HFFc6 (cell line): ENCODE measurements around the gene OR8G1. TPM values are rescaled to one million over a fixed set of nuclear protein-coding genes. Genes with fewer than 3 reads are reported as not detected.

ENCODE experiments used
- DNase-seq: peaks from one replicate; pipeline ENCODE4 v3.0.0-alpha.2; 2018
- H3K27ac Mint-ChIP-seq: 2 replicates; pipeline ENCODE4 v1.8.0; 2020; ENCODE audit warnings: mild to moderate bottlenecking, mixed read lengths
- H3K27me3 Mint-ChIP-seq: 2 replicates; pipeline ENCODE4 v1.8.0; 2021; ENCODE audit warnings: mild to moderate bottlenecking, moderate library complexity, mixed read lengths; ENCODE audit not compliant: insufficient read depth
- H3K36me3 Mint-ChIP-seq: 2 replicates; pipeline ENCODE4 v1.8.0; 2021; ENCODE audit warnings: low read depth, mixed read lengths
- H3K4me1 Mint-ChIP-seq: 2 replicates; pipeline ENCODE4 v1.8.0; 2020; ENCODE audit warnings: low read depth, mixed read lengths
- H3K4me3 Mint-ChIP-seq: 2 replicates; pipeline ENCODE4 v1.8.0; 2020; ENCODE audit warnings: mild to moderate bottlenecking, moderate library complexity, mixed read lengths
- H3K9me3 Mint-ChIP-seq: 2 replicates; pipeline ENCODE4 v1.8.0; 2020; ENCODE audit warnings: mild to moderate bottlenecking, mixed read lengths
- total RNA-seq, 6 experiments: library from RNA; stranded (reverse); fragmentation: NEBNext Ultra II Directional; extraction: Animal tissue kit (Norgen Biotek cat#: 25700); gene quantifications; 2 replicates in 1 of 6; 3 replicates in 5 of 6; pipeline ENCODE4 v1.2.3, GENCODE V29; 2021
- TF ChIP-seq, protein P1 (sequence below): fragments of 200-600 bp; sonication (generic); IDR thresholded peaks from 2 replicates; pipeline ENCODE4 v1.5.0; 2021; ENCODE audit warnings: antibody characterized with exemption, mild to moderate bottlenecking

OR8G1 gene
- total RNA-seq, 6 experiments from 2014 or later, result not detected

- H3K4me3 Mint-ChIP-seq, result no peak overlapping the region
- DNase-seq, result no peak
- H3K36me3 Mint-ChIP-seq, result no peaks in the 10 kb centered on the region
- no peaks in the 10 kb centered on the region for H3K27me3 Mint-ChIP-seq
- H3K27ac Mint-ChIP-seq, result no peak overlapping the region
- TF ChIP-seq, protein P1, sequence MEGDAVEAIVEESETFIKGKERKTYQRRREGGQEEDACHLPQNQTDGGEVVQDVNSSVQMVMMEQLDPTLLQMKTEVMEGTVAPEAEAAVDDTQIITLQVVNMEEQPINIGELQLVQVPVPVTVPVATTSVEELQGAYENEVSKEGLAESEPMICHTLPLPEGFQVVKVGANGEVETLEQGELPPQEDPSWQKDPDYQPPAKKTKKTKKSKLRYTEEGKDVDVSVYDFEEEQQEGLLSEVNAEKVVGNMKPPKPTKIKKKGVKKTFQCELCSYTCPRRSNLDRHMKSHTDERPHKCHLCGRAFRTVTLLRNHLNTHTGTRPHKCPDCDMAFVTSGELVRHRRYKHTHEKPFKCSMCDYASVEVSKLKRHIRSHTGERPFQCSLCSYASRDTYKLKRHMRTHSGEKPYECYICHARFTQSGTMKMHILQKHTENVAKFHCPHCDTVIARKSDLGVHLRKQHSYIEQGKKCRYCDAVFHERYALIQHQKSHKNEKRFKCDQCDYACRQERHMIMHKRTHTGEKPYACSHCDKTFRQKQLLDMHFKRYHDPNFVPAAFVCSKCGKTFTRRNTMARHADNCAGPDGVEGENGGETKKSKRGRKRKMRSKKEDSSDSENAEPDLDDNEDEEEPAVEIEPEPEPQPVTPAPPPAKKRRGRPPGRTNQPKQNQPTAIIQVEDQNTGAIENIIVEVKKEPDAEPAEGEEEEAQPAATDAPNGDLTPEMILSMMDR, result no peak
- no peaks in the 10 kb centered on the region for H3K4me1 Mint-ChIP-seq
- peaks cover 14% of the 10 kb centered on the region for H3K9me3 Mint-ChIP-seq
These were observed 42.0 kb upstream of the OR8G1 start for GRCh38 chr11:124198897-124199296.

DNA sequence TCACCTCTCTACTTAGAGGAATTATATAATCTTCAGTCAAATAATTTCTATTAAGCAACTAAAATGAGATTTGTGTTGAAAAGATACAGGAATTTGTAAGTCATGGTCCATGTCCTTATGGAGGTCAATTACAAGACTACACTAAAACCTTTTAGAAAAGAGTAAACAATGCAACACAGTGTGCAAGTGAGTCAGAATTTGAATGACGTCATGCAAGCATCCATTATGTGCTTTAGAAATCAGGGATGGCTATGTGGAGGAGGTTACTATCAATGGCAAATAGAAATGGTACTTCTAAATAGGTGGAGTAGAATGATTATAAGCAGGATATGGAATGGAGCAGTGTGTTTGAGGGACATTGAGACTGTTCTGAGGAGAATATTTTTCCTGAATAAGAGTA, 41.2 kb upstream of the OR8G1 start:
- DNase-seq, result no peak
- peaks cover 14% of the 10 kb centered on the region for H3K9me3 Mint-ChIP-seq
- TF ChIP-seq, protein P1, result no peak
- no peaks in the 10 kb centered on the region for H3K36me3 Mint-ChIP-seq
- no peak overlapping the region for H3K4me3 Mint-ChIP-seq
- H3K4me1 Mint-ChIP-seq, result no peaks in the 10 kb centered on the region
- no peaks in the 10 kb centered on the region for H3K27me3 Mint-ChIP-seq
- no peak overlapping the region for H3K27ac Mint-ChIP-seq

- no peak for DNase-seq
- no peak overlapping the region for H3K4me3 Mint-ChIP-seq
- TF ChIP-seq, protein P1, result no peak
- no peak overlapping the region for H3K27ac Mint-ChIP-seq
- no peaks in the 10 kb centered on the region for H3K36me3 Mint-ChIP-seq
- H3K4me1 Mint-ChIP-seq, result no peaks in the 10 kb centered on the region
- H3K27me3 Mint-ChIP-seq, result no peaks in the 10 kb centered on the region
- peaks cover 14% of the 10 kb centered on the region for H3K9me3 Mint-ChIP-seq
These were observed 40.2 kb upstream of the OR8G1 start for GRCh38 chr11:124200671-124201070.

- peaks cover 30% of the 10 kb centered on the region for H3K9me3 Mint-ChIP-seq
These were observed 37.9 kb upstream of the OR8G1 start for GRCh38 chr11:124202951-124203350.

GRCh38 chr11:124204008-124204407, 36.9 kb upstream of the OR8G1 start:
- Mint-ChIP-seq H3K36me3 (no peaks in the 10 kb centered on the region), H3K4me3 (no peak overlapping the region), H3K9me3 (peaks cover 32% of the 10 kb centered on the region), H3K27me3 (no peaks in the 10 kb centered on the region), H3K27ac (no peak overlapping the region), H3K4me1 (no peaks in the 10 kb centered on the region)
- TF ChIP-seq, protein P1, result no peak
- DNase-seq, result no peak

More at GRCh38 chr11:124202951-124203350, 37.9 kb upstream of the OR8G1 start:
- no peaks in the 10 kb centered on the region for H3K4me1 Mint-ChIP-seq
- TF ChIP-seq, protein P1, result no peak
- no peak for DNase-seq
- H3K27me3 Mint-ChIP-seq, result no peaks in the 10 kb centered on the region
- no peak overlapping the region for H3K4me3 Mint-ChIP-seq
- H3K27ac Mint-ChIP-seq, result no peak overlapping the region
- no peaks in the 10 kb centered on the region for H3K36me3 Mint-ChIP-seq
